Erythroblast (primary cell): ENCODE data around the gene PSORS1C2.

Source experiments
- DNase-seq, 2 experiments: peaks; one replicate each; lab custom pipeline; 2025; lab: John Stamatoyannopoulos, UW
- GATA1 ChIP-seq: IDR thresholded peaks from 2 replicates; pipeline ENCODE4 v1.6.1; 2011; ENCODE audit warnings: low read depth, mild to moderate bottlenecking, control low read depth, low read length, moderate library complexity
- POLR2A ChIP-seq: IDR thresholded peaks from 2 replicates; pipeline ENCODE4 v1.6.1; 2011; ENCODE audit warnings: mild to moderate bottlenecking, low read length

Gene PSORS1C2

GRCh38 chr6:31161216-31162126 lies 22.6 kb upstream of the PSORS1C2 start:
- DNase-seq = no peak
- TF ChIP-seq POLR2A = no peak
- no peak for TF ChIP-seq GATA1

GRCh38 chr6:31158863-31159855 lies 20.3 kb upstream of the PSORS1C2 start:
- peak; percentile 66 to 72 for DNase-seq
- TF ChIP-seq GATA1 (no peak), POLR2A (no peak)

GRCh38 chr6:31158140-31158862 lies 19.4 kb upstream of the PSORS1C2 start, which contains the start of gene TCF19:
TSS of gene TCF19 (plus strand) at chr6:31158589. CDS start at chr6:31159470, 881 bp downstream.
- peak; percentile 57 for TF ChIP-seq POLR2A
- TF ChIP-seq GATA1 = no peak

GRCh38 chr6:31157513-31158139 lies 18.8 kb upstream of the PSORS1C2 start, which contains the start of gene CCHCR1:
TSS of gene CCHCR1 (minus strand) at chr6:31157802. CDS start at chr6:31157600, 202 bp downstream.
- TF ChIP-seq POLR2A (no peak), GATA1 (no peak)
- DNase-seq = peak in 1 of 2 experiments; percentile 45

More at GRCh38 chr6:31158140-31158862, 19.4 kb upstream of the PSORS1C2 start, which contains the start of gene TCF19:
- DNase-seq = peak; percentile 99 to 100

- no peak for DNase-seq
- no peak for TF ChIP-seq POLR2A
- no peak for TF ChIP-seq GATA1
Observed at GRCh38 chr6:31156641-31157040, 17.8 kb upstream of the PSORS1C2 start.

- no peak for DNase-seq
- TF ChIP-seq GATA1 (no peak), POLR2A (no peak)
Observed at GRCh38 chr6:31154436-31154835, 15.6 kb upstream of the PSORS1C2 start.

- DNase-seq = no peak
- TF ChIP-seq GATA1 (no peak), POLR2A (no peak)
Observed at GRCh38 chr6:31152781-31153180, 13.9 kb upstream of the PSORS1C2 start.

GRCh38 chr6:31149827-31150447 lies 11.1 kb upstream of the PSORS1C2 start:
- no peak for DNase-seq
- no peak for TF ChIP-seq GATA1
- TF ChIP-seq POLR2A = no peak

- no peak for DNase-seq
- TF ChIP-seq GATA1 (no peak), POLR2A (no peak)
Observed at GRCh38 chr6:31145386-31145785, 6.5 kb upstream of the PSORS1C2 start.

- no peak for DNase-seq
- TF ChIP-seq GATA1 = no peak
- no peak for TF ChIP-seq POLR2A
Observed at GRCh38 chr6:31144970-31145340, 6.1 kb upstream of the PSORS1C2 start.

GRCh38 chr6:31144296-31144969 lies 5.6 kb upstream of the PSORS1C2 start:
- TF ChIP-seq POLR2A = no peak
- TF ChIP-seq GATA1 = no peak
- no peak for DNase-seq

- TF ChIP-seq POLR2A (no peak), GATA1 (no peak)
- no peak for DNase-seq
Observed at GRCh38 chr6:31143148-31143547, 4.3 kb upstream of the PSORS1C2 start.

- TF ChIP-seq GATA1 (no peak), POLR2A (no peak)
- no peak for DNase-seq
Observed at GRCh38 chr6:31142361-31142761, 3.5 kb upstream of the PSORS1C2 start.
